LHCN-M2 (cell line): ENCODE data around the gene FBH1. TPM values are rescaled to one million over a fixed set of nuclear protein-coding genes. Genes with fewer than 3 reads are reported as not detected.
A peak's percentile ranks its signal among the peaks of the same experiment; 100 is the strongest.
"Not testable (repeated sequence)": the region's sequence is repeated elsewhere in the genome, so short reads cannot be mapped to it uniquely, and the experiment has no call there.

ENCODE experiments used
- DNase-seq: peaks from one replicate; pipeline ENCODE4 v3.0.0-alpha.2; 2012; ENCODE audit warnings: low read depth
- total RNA-seq: library from RNA; depleted of rRNA; stranded (reverse); fragments of >200 nt; gene quantifications from 2 replicates; pipeline ENCODE4 v1.2.3, GENCODE V29; 2014

The FBH1 gene
- total RNA-seq, 1 experiment from 2014 or later: 77.7 TPM

GRCh38 chr10:5958077-5958476 lies 68.0 kb downstream of the FBH1 start:
- DNase-seq: no peak

GRCh38 chr10:5958675-5959074 lies 68.6 kb downstream of the FBH1 start:
- no peak for DNase-seq

GRCh38 chr10:5959142-5959541 lies 69.1 kb downstream of the FBH1 start:
- no peak for DNase-seq

GRCh38 chr10:5959581-5960069 lies 69.6 kb downstream of the FBH1 start:
- DNase-seq: no peak

GRCh38 chr10:5960070-5960972 lies 70.3 kb downstream of the FBH1 start:
- DNase-seq: no peak

- DNase-seq: not testable (repeated sequence)
Observed at GRCh38 chr10:5960973-5961275, 70.9 kb downstream of the FBH1 start.

GRCh38 chr10:5961405-5962100 lies 71.5 kb downstream of the FBH1 start:
- DNase-seq: no peak

- not testable (repeated sequence) for DNase-seq
Observed at GRCh38 chr10:5962358-5962940, 72.4 kb downstream of the FBH1 start.

GRCh38 chr10:5963071-5963470 lies 73.0 kb downstream of the FBH1 start:
- DNase-seq: no peak

GRCh38 chr10:5963591-5963990 lies 73.5 kb downstream of the FBH1 start:
- DNase-seq: no peak

GRCh38 chr10:5964736-5965135 lies 74.7 kb downstream of the FBH1 start:
- DNase-seq: no peak

- DNase-seq: no peak
Observed at GRCh38 chr10:5965266-5965665, 75.2 kb downstream of the FBH1 start.

- DNase-seq: no peak
Observed at GRCh38 chr10:5968037-5968680, 78.1 kb downstream of the FBH1 start.

- DNase-seq: no peak
Observed at GRCh38 chr10:5968681-5969453, 78.8 kb downstream of the FBH1 start.

- no peak for DNase-seq
Observed at GRCh38 chr10:5970066-5970465, 80.0 kb downstream of the FBH1 start.

GRCh38 chr10:5970527-5970926 lies 80.5 kb downstream of the FBH1 start:
- no peak for DNase-seq

GRCh38 chr10:5971315-5971832 lies 81.3 kb downstream of the FBH1 start:
- DNase-seq: no peak

- DNase-seq: no peak
Observed at GRCh38 chr10:5971886-5972285, 81.8 kb downstream of the FBH1 start.

- no peak for DNase-seq
Observed at GRCh38 chr10:5973069-5973468, 83.0 kb downstream of the FBH1 start.

GRCh38 chr10:5975641-5976473 lies 85.8 kb downstream of the FBH1 start:
- DNase-seq: peak; percentile 8
